Activated gamma-delta T cell (primary cell): ENCODE results near the gene ATOSB.
"Not testable (repeated sequence)": the region's sequence is repeated elsewhere in the genome, so short reads cannot be mapped to it uniquely, and the experiment has no call there.

Experiments
- DNase-seq: peaks from one replicate; lab custom pipeline; 2025; lab: John Stamatoyannopoulos, UW
- total RNA-seq, 2 donors: gene quantifications; one replicate each; lab custom pipeline; 2026; lab: John Stamatoyannopoulos, UW

Gene ATOSB, protein sequence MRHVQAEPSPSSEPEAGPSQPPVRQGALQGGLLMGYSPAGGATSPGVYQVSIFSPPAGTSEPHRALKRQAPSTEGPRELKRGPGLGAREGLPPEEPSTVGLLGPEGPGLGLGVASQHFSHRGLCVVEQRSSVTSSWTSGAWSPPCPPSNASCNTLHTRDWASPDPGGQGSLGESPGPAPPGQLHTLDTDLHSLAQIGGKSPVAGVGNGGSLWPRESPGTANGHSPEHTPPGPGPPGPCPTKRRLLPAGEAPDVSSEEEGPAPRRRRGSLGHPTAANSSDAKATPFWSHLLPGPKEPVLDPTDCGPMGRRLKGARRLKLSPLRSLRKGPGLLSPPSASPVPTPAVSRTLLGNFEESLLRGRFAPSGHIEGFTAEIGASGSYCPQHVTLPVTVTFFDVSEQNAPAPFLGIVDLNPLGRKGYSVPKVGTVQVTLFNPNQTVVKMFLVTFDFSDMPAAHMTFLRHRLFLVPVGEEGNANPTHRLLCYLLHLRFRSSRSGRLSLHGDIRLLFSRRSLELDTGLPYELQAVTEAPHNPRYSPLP
- 23.4 to 28.3 reads per million in 2 donors for total RNA-seq

DNA sequence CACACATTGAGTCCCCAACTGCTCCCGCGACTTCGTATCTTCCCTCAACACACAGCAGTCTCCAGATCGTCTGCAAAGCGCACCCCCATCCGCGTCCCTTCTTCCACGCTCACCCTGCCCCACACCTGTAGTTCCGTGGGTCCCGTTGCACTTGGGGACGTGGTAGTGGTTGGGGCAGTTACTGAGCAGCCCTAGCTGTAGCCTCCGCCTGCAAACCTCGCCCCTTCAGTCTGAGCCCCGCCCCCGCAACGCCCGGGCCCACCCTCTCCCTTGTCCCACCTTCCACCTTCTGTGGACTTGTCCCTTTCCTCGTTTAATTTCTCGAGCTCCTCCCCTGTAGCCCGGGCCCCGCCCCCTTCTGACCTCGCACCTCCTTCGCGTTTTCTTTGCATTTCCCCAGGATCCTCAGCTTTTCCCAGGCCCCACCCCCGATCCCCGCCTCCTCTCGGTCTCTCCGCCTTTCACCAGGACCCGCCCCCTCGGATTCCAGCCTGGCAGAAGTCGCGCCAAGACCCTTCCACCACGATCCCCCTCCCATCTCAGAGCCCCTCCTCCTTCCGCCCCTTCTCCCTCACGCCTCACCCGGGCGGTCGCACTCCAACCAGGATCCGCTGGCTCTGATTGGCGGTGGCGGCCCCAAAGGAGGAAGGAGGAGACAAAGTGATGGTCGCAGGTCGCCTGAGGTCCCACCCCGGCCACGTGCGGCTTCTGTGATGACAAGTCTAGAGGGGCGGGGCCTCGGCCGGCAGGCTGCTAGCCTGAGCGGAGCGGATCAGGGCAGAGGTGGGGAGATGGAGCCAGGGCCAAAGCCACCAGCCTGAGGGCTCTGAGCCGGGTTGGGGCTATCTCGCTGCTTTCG lies at the start of gene ATOSB:
Gene ATOSB (minus strand): TSS at position 183 of the 859 bp plus-strand sequence. CDS start 7,588 bp downstream, outside the sequence.
- DNase-seq = peak; percentile 88

DNA sequence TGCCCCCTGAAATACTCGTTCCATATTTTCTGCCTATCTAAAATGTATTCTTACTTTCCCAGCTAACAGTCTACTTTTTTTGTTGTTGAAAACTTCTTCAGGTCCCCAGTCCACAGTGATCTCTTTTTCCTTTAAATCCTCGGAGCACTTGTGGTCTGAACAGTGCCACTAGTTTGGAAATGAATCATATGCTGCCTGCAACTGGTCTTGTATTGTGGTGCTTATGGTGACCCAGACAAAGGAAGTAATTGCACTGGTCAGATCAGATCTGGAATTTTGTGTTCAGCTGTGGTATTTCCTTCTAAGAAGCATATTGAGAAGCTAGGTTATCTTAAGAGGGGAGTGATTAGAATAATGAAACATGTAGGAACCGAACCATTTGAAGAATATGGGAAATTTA lies 49.0 kb upstream of the ATOSB start:
- DNase-seq = no peak

- no peak for DNase-seq
These were observed 47.8 kb upstream of the ATOSB start for GRCh38 chr9:35163413-35163812.

DNA sequence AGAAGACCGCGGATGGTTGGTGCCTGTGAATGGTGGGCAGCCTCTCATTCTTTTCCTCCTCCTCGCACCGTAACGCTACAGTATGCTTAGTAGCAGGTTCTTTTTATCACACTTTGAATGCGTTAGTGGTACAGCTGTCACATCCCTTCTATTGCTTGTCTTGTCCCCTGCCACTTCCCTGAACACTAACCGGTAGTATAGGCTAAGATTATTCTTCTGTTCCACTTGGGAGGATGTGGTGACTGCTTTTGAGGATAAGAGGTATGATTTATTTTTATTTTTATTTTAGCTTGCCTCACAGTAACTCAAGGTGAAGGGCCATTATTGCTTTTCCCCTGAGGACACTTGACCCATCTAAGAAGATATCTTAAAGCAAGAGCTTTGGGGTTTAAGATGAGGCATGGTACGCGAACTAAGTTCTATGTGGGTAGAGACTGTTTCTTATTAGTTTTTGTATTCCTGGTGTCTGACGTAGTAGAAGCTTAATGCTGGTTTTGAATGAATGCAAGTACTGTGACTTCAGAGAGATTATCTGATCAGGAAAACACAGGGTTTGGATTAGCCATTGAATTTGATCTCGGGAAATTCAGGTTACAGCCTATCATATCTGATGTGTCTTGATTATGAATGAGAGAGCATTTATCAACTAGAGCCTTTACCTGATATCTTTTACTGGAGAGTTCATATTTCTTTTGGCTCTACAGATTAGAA lies 47.1 kb upstream of the ATOSB start:
- DNase-seq = no peak

- peak; percentile 45 for DNase-seq
These were observed 46.3 kb upstream of the ATOSB start, which contains the start of gene UNC13B for GRCh38 chr9:35161713-35162604. Gene UNC13B (plus strand): TSS chr9:35162009. CDS start chr9:35162284, 275 bp downstream.

DNA sequence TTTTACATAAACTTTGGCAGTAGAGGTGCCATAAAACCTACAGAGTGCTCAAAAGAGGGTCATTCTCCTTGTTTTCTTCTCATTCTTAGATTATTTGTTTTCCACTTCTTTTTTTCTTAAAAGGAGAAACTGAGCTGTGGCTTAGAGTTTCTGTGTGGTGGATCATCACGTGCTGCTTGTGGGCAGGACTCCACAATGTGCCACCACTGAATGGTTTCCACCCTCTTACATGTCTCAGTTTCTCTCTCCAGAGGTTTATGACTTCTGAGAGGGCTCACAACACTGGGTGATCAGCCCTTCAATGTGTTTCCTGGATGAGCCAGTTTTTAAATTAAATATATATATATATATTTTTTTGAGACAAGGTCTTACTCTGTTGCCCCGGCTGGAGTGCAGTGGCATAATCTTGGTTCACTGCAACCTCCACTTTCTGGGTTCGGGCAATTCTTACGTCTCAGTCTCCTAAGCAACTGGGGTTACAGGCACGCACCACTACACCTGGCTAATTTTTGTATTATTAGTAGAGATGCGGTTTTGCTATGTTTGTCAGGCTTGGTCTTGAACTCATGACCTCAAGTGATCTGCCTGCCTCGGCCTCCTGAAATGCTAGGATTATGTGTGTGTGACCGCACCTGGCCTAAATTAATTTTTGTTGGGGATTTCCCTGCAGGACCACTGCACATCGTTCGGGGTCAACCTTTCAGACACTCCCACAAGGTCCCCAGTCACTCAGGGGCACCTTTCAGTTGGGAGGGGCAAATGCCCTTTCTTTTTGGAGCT lies 43.0 kb upstream of the ATOSB start:
- no peak for DNase-seq

GRCh38 chr9:35157836-35158235 lies 42.2 kb upstream of the ATOSB start:
- not testable (repeated sequence) for DNase-seq

DNA sequence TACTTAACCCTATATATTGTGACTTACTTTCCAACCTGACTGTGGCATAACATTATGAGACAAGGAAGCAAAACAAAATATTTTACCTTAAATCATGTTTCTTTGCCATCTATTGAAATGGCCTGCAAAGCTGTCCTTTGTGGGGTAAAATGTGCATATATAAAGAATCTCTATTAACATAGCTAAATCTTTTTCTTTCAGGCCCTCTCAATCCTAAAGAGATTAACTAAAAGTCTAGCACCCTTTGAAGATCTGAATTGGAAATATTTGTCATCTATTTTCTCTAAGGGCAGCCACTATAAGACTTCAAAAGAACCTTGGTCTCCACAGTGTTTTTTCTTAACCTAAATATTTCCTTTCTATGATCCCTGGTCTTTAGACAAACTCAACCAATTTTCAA lies 41.1 kb upstream of the ATOSB start:
- no peak for DNase-seq

- no peak for DNase-seq
These were observed 37.3 kb upstream of the ATOSB start for GRCh38 chr9:35152926-35153325.

DNA sequence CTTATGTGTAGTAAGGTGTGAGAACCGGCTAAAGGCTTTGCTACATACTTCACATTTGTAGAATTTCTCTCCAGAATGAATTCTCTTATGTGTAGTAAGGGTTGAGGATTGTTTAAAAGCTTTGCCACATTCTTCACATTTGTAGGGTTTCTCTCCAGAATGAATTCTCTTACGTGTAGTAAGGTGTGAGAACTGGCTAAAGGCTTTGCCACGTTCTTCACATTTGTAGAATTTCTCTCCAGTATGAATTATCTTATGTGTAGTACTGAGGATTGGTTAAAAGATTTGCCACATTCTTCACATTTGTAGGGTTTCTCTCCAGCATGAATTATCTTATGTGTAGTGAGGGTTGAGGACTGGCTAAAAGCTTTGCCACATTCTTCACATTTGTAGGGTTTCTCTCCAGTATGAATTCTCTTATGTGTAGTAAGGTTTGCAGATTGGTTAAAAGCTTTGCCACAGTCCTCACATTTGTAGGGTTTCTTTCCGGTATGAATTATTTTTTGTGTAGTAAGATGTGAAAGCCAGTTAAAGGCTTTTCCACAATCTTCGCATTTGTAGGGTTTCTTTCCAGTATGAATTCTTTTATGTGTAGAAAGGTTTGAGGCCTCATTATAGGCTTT lies 32.4 kb upstream of the ATOSB start:
- not testable (repeated sequence) for DNase-seq

DNA sequence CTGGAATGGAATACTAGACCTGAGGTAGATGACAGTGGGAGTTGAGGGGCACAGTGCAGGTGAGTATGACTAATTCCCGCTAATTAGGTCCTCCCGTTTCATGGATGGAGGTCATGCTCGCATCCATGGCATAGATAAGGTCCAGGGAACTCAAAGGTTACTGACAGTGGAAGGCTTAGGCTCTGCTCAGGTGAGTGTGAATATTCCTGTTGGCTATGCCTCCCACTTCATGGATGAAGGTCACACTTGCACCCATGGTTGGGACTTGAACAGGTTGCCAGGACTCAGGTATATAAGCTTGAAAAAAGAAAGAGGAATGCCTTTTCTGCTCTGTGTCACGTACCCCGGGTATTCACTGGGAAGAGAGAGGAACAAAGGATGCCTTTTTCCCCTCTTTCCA lies 26.4 kb upstream of the ATOSB start:
- DNase-seq = no peak

- DNase-seq = no peak
These were observed 24.4 kb upstream of the ATOSB start for GRCh38 chr9:35140093-35140492.

GRCh38 chr9:35136866-35137265 lies 21.2 kb upstream of the ATOSB start:
- no peak for DNase-seq

DNA sequence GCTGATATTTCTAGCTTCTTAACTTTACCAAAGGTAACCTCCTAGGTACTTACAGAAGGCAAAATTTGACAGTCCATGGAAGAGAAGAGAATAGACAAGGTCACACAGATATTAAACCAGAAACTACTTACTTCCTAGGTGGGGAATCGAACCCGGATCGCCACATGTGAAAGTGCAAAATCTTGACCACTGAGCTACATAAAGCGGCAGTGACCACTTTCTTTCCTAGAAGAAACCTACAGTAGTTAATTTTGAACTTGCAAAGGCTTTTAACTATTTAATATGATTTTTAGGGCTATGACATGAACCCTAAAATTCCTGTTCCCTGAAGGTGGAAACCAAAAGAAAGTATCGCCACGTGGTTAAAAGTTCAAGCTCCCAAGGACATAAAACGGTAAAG lies 20.3 kb upstream of the ATOSB start:
- DNase-seq = no peak

GRCh38 chr9:35134920-35135319 lies 19.3 kb upstream of the ATOSB start:
- no peak for DNase-seq

- DNase-seq = no peak
These were observed 1.4 kb upstream of the ATOSB start for GRCh38 chr9:35116898-35117551.

DNA sequence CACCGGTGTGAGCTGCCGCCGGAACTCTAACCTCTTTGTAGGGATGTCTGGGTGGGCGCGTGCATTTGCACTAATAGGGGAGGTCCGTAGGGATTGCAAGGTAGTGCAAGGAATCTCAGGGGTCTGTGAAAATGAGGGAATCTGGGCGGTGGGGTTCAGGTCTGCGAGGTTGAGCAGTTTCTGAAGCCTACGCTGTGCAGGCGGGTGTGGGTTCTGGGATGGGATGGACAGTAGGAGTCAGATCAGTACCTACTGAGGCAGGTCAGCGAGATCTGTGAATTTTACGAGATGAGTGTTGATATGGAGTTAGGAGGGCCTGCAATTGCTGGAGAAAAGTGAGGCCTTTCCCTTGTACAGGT lies 856 bp upstream of the ATOSB start:
- DNase-seq = no peak

GRCh38 chr9:35114840-35115628 lies 628 bp downstream of the ATOSB start:
- no peak for DNase-seq
